Stimulated activated CD4-positive, alpha-beta T cell treated with anti-CD3 and anti-CD28 coated beads, Interleukin-15, amount 100 ng/mL, for 48 hours (primary cell): Measurements from ENCODE around the gene SLCO1A2.

Experiments
- DNase-seq, 2 donors: peaks; one replicate each; pipeline ENCODE4 v3.0.0-alpha.2; 2020; ENCODE audit warnings: low read depth in 2 of 2

The SLCO1A2 gene

DNA sequence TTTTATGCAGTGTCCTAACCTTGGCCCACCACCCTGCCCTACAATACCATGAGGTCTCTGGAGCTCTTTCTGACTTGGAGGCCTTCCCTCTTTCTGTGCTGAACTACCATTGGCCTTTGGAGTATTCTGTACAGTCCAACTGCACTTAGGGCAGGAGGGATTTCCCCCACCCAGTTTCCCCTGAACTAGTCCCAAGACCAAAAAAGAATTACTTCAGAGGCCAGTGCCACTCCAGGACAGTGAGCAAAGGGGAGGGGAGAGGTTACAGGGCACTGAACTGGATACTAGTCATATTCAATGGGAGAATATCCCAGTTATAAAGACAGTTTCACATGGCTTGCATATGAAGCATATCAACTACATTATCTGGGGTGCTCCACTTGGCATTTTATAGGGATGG lies 6.1 kb downstream of the SLCO1A2 start:
- no peak for DNase-seq

- DNase-seq, result no peak
These were observed 10.2 kb downstream of the SLCO1A2 start for GRCh38 chr12:21324551-21324950.

DNA sequence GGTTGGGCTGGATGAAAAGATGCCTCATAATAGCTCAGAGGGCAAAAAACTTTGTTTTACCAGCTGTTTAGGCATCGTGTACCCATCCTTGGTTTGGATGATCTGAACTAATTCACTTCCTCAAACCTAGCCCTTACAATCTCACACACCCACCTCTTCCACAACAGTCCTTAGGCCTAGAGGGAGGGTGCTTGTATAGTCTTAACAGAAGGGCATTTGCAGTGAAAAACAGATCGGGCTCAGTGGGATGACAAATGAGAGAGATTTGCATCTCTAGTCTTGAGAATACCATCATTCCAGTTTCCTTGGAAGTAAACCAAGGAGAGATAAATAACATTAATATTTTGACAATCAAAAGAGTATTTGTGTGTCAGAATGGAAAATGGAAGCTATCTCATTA lies 11.0 kb downstream of the SLCO1A2 start:
- no peak for DNase-seq

DNA sequence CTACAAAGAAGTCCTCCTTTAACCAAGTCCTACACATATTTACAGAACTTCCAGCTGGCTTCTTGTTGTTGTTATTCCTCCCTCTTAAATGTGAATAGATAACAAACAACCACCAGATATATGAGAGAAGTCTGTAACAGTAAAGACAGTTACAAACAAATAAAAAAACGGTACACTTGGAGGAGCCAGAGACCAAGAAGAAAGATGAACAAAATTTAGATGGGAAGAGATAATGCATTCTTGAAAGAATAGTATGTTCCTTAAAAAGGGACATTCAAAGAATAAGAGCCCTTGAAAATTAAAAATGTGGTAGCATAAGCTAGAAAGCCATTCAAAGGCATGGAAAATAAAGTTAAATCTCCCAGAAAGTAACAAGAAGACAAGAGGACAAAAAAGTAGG lies 25.9 kb downstream of the SLCO1A2 start:
- no peak for DNase-seq

GRCh38 chr12:21305661-21306060 lies 29.1 kb downstream of the SLCO1A2 start:
- DNase-seq, result no peak

DNA sequence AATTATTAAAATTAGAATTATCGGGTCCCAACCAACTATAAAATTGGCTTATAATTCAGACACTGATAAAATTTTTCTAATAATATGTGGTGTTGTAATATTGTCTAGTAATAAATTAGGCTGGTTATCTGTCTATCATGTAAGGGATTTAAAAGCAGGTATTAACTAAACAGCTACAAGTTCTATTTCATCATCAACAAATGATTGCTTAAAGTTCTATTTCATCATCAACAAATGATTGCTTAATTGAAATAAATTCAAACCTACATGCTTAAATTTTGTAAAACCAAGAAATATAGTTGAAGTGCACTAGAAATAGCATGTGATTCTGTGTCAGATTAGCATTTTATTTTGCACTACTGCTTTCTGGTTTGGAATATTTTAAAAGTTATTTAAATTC lies 34.1 kb downstream of the SLCO1A2 start:
- no peak for DNase-seq

DNA sequence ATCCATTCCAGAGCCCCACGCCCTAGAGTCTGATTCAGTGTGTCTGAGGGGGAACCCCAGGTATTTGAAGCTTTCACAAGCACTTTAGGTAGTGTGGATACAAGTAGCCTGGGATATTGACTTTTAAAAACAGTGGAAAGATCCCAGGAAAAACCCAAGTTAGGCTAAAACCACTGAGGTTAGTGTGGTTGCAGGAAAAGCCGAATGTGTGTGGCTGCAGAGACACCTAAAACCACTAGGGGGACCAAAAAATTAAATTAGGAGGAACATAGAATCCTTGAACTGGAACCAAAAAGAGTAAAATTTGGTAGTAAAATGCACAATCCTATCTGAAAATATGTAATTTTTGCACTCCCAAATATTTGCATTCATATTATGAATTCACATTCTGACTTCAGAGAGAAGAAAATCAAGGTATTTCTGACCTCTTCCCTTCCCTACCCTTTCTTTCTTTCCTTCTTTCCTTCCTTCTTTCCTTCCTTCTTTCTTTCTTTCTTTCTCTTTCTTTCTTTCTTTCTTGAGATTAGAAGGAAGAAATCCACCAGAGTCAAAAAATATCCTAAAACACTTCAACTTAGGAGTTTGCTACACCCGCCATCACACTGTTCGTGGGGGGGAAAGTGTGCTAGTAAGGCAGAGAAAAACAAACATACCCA lies 37.8 kb downstream of the SLCO1A2 start:
- DNase-seq, result no peak

- no peak for DNase-seq
These were observed 38.4 kb downstream of the SLCO1A2 start for GRCh38 chr12:21296348-21296747.

DNA sequence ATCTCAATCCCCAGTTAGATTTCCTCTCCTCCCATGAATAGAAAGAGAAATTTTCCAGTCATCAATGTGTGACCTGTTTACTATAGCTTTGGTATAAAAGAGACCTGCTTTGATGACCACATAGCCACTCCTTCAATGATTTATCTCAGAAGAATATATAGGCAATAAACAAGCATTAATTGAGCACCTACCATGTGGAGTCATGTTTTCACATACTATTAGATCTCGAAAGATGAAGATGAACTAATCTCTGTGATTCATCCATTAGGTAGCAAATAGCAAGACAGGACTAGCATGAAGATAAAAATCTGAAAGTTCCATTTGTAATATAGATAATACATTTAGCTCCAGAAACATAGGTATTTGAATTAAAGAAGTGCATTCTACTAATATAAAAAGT lies 40.5 kb downstream of the SLCO1A2 start:
- no peak for DNase-seq

- no peak for DNase-seq
These were observed 42.6 kb downstream of the SLCO1A2 start for GRCh38 chr12:21292111-21292510.

DNA sequence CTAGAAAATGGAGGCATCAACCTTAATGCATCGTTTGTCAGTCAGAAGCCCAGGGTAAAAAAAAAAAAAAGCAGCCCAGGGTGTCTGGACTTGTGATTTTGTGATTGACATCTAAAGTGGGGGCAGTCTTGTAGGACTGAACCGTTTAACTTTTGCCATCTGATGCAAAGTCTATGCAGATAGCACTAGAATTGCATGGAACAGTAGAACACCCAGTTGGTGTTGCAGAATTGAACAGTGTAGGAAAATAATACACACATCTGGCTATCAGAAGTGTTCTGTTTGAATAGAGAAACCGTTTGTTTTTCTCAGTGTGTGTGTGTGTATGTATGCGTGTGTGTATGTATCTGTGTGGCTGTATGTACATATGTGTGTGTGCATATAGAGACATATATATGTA lies 45.0 kb downstream of the SLCO1A2 start:
- DNase-seq, result no peak

DNA sequence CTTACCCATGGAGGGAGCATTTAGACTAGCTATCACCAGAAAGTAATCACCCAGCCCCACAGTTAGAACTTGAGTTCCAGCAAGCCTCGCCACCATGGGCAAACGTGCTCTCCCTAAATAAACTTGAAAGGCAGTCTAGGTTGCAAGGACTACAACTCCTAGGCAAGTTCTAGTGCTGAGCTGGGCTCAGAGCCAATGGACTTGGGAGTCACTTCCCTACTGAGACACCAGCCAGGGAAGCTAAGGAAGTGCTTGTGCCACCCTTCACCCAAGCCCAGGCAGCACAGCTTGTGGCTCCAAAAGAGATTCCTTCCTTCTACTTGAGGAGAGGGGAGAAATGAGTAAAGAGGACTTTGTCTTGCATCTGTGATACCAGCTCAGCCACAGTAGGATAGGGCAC lies 57.9 kb downstream of the SLCO1A2 start:
- no peak for DNase-seq

GRCh38 chr12:21265932-21266331 lies 68.8 kb downstream of the SLCO1A2 start:
- no peak for DNase-seq

GRCh38 chr12:21264232-21264631 lies 70.5 kb downstream of the SLCO1A2 start:
- DNase-seq, result no peak

GRCh38 chr12:21257172-21257571 lies 77.5 kb downstream of the SLCO1A2 start:
- DNase-seq, result no peak

GRCh38 chr12:21252070-21252469 lies 82.6 kb downstream of the SLCO1A2 start:
- DNase-seq, result no peak

GRCh38 chr12:21248679-21249078 lies 86.0 kb downstream of the SLCO1A2 start:
- DNase-seq, result no peak

DNA sequence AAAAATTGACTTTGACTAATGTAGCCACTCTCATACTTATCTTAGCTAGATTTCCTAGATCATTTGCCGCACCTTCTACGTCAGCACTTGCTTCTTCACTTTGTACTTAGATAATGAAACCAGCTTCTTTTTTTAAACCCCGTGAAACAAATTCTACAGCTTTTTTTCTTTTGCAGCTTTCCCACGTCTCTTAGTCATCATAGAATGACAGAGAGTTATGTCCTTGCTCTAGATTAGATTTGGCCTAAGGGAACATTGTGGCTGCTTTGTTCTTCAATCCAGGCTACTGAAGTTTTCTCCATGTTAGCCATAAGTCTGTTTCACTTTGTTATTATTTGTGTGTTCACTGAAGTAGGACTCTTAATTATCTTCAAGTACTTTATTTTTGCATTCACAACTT lies 94.9 kb downstream of the SLCO1A2 start:
- no peak for DNase-seq

GRCh38 chr12:21234395-21234794 lies 100.3 kb downstream of the SLCO1A2 start:
- no peak for DNase-seq

GRCh38 chr12:21223930-21224329 lies 110.8 kb downstream of the SLCO1A2 start:
- DNase-seq, result no peak

GRCh38 chr12:21221778-21222177 lies 112.9 kb downstream of the SLCO1A2 start:
- no peak for DNase-seq

DNA sequence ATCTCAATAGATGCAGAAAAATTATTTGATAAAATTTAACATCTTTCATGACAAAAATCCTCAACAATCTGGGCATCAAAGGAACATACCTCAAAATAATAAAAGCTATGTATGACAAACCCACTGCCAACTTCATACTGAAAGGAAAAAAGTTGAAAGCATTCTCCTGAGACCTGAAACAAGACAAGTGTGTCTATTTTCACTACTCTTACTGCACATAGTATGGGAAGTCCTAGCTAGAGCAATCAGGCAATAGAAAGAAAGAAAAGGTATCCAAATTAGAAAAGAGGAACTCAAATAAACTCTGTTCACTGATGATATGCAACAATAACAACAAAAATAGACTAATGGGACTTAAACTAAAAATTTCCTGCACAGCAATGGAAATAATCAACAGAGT lies 113.6 kb downstream of the SLCO1A2 start:
- no peak for DNase-seq

DNA sequence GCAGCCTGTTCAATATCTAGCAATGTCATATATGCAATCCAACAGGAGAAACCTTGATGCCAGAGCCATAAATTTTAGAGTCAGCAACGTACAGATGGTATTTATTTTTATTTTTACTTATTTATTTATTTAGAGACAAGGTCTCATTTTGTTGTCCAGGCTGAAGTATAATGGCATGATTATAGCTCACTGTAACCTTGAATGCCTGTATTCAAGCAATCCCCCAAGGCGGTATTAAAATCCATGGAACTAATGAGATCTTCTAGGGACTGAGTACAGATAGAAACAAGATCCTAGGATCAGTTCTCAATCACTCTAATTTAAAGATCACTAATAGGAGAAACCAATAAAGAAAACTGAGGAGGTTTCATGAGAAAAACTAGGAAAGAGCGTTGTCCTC lies 114.5 kb downstream of the SLCO1A2 start:
- DNase-seq, result no peak

DNA sequence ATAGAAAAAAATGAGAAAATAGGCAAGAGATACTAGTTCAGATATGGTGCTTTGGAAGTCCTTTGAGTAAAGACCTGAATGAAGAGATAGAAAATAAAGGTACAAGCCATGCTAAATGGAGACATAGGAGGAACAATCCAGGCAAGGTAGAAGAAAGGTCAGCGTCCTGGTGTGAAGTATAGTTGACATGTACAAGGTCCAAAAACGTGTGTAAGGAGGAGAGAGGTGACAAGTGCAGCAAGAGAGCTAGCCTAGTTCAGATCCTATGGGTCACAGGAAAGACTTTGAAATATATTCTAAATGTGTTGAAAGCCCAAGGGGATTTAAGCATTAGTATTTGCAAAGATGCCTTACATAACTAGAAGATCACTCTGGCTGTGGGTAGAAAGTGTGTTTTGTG lies 115.5 kb downstream of the SLCO1A2 start:
- DNase-seq, result no peak
